Measurements from ENCODE around the gene CORIN.

DNA sequence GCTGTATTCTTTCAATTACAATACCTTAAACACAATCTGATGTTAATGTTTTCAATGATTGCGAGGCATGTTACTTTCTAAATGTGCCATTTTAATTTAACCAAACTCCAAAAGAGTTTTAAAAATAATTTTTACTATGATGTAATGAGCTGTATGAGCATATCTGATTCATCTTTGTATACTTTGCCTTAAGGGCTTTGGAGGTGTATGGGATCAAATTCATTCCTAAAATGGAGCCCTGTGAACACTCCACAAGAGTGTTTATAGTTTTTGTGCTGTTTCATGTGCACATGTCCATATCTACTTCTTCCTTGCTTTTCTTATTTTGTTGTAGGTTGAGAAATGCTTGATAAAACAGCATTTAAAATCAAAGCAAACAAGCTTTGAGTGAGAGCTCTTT lies 270.4 kb downstream of the CORIN start:
- TF ChIP-seq RAD21 (IDR thresholded peaks at IDR 0.05): no peak
- TF ChIP-seq YY1 (IDR thresholded peaks at IDR 0.05): no peak
- TF ChIP-seq, protein P1, sequence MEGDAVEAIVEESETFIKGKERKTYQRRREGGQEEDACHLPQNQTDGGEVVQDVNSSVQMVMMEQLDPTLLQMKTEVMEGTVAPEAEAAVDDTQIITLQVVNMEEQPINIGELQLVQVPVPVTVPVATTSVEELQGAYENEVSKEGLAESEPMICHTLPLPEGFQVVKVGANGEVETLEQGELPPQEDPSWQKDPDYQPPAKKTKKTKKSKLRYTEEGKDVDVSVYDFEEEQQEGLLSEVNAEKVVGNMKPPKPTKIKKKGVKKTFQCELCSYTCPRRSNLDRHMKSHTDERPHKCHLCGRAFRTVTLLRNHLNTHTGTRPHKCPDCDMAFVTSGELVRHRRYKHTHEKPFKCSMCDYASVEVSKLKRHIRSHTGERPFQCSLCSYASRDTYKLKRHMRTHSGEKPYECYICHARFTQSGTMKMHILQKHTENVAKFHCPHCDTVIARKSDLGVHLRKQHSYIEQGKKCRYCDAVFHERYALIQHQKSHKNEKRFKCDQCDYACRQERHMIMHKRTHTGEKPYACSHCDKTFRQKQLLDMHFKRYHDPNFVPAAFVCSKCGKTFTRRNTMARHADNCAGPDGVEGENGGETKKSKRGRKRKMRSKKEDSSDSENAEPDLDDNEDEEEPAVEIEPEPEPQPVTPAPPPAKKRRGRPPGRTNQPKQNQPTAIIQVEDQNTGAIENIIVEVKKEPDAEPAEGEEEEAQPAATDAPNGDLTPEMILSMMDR (IDR thresholded peaks at IDR 0.05; ENCODE audit: low read depth, low read length, missing input control): no peak
- TF ChIP-seq SP1 (IDR thresholded peaks at IDR 0.05): no peak
- no peak for TF ChIP-seq GABPA (IDR thresholded peaks at IDR 0.05 in 1 of 2, conservative IDR thresholded peaks at IDR 0.05 in 1 of 2)
- no peak for TF ChIP-seq TAF1 (conservative IDR thresholded peaks at IDR 0.05)
- TF ChIP-seq, protein P2, sequence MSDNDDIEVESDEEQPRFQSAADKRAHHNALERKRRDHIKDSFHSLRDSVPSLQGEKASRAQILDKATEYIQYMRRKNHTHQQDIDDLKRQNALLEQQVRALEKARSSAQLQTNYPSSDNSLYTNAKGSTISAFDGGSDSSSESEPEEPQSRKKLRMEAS (IDR thresholded peaks at IDR 0.05): no peak
- TF ChIP-seq HNF4G (IDR thresholded peaks at IDR 0.05): no peak
- no peak for TF ChIP-seq JUND (IDR thresholded peaks at IDR 0.05)
- TF ChIP-seq, protein P3, sequence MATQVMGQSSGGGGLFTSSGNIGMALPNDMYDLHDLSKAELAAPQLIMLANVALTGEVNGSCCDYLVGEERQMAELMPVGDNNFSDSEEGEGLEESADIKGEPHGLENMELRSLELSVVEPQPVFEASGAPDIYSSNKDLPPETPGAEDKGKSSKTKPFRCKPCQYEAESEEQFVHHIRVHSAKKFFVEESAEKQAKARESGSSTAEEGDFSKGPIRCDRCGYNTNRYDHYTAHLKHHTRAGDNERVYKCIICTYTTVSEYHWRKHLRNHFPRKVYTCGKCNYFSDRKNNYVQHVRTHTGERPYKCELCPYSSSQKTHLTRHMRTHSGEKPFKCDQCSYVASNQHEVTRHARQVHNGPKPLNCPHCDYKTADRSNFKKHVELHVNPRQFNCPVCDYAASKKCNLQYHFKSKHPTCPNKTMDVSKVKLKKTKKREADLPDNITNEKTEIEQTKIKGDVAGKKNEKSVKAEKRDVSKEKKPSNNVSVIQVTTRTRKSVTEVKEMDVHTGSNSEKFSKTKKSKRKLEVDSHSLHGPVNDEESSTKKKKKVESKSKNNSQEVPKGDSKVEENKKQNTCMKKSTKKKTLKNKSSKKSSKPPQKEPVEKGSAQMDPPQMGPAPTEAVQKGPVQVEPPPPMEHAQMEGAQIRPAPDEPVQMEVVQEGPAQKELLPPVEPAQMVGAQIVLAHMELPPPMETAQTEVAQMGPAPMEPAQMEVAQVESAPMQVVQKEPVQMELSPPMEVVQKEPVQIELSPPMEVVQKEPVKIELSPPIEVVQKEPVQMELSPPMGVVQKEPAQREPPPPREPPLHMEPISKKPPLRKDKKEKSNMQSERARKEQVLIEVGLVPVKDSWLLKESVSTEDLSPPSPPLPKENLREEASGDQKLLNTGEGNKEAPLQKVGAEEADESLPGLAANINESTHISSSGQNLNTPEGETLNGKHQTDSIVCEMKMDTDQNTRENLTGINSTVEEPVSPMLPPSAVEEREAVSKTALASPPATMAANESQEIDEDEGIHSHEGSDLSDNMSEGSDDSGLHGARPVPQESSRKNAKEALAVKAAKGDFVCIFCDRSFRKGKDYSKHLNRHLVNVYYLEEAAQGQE (IDR thresholded peaks at IDR 0.05): no peak
- TF ChIP-seq EGR1 (IDR thresholded peaks at IDR 0.05; ENCODE audit: low read depth in 2 of 2): no peak
- TF ChIP-seq FOXA1 (IDR thresholded peaks at IDR 0.05): no peak
- TF ChIP-seq RXRA (IDR thresholded peaks at IDR 0.05): no peak
